WTC11 (cell line): ENCODE results near the gene TMEM117. TPM values are rescaled to one million over a fixed set of nuclear protein-coding genes. Genes with fewer than 3 reads are reported as not detected.

Experiments used
- ATAC-seq: fragments of 200-7000 bp; cut with Tn5 transposase; 2 replicates; pipeline ENCODE4 v1.10.0; 2021; ENCODE audit warnings: mild to moderate bottlenecking, moderate library complexity
- CTCF ChIA-PET: fragments of 300-600 bp; sonication (Branson Sonifier 250); formaldehyde crosslinking; loops from one replicate; lab custom pipeline; 2021; ENCODE audit warnings: antibody characterized with exemption; lab: Charles Lee
- POLR2A ChIA-PET: fragments of 350-600 bp; sonication (Branson Sonifier 250); formaldehyde crosslinking; loops from one replicate; lab custom pipeline; 2021; ENCODE audit warnings: antibody characterized with exemption; lab: Charles Lee
- DNase-seq: peaks from one replicate; pipeline ENCODE4 v3.0.0; 2021; ENCODE audit warnings: low spot score
- H3K27ac Mint-ChIP-seq: 2 replicates; pipeline ENCODE4 v1.8.0; 2021; ENCODE audit warnings: mixed read lengths
- H3K27me3 Mint-ChIP-seq: 2 replicates; pipeline ENCODE4 v1.8.0; 2021; ENCODE audit warnings: low read depth, mild to moderate bottlenecking, moderate library complexity, mixed read lengths
- H3K36me3 Mint-ChIP-seq: 2 replicates; pipeline ENCODE4 v1.8.0; 2021; ENCODE audit warnings: mixed read lengths
- H3K4me1 Mint-ChIP-seq: 2 replicates; pipeline ENCODE4 v1.8.0; 2022; ENCODE audit warnings: mixed read lengths
- H3K4me3 Mint-ChIP-seq: 2 replicates; pipeline ENCODE4 v1.8.0; 2021; ENCODE audit warnings: mild to moderate bottlenecking, moderate library complexity, mixed read lengths
- H3K9me3 Mint-ChIP-seq: 2 replicates; pipeline ENCODE4 v1.8.0; 2021; ENCODE audit warnings: mixed read lengths
- CTCF ChIP-seq: fragments of 200-600 bp; IDR thresholded peaks from 2 replicates; pipeline ENCODE4 v1.8.0; 2022; ENCODE audit warnings: antibody characterized with exemption
- EMX1 ChIP-seq: fragments of 250-450 bp; sonication (Bioruptor Pico); IDR thresholded peaks from 2 replicates; pipeline ENCODE4 v1.8.0; 2021; ENCODE audit warnings: mild to moderate bottlenecking
- FOXJ3 ChIP-seq: sonication (generic); formaldehyde crosslinking; IDR thresholded peaks from 2 replicates; pipeline ENCODE4 v1.9.0; 2021; ENCODE audit warnings: missing genetic modification reagents, mild to moderate bottlenecking, borderline replicate concordance
- HMGXB4 ChIP-seq: sonication (generic); formaldehyde crosslinking; IDR thresholded peaks from 2 replicates; pipeline ENCODE4 v1.8.1; 2023; ENCODE audit warnings: mild to moderate bottlenecking, moderate library complexity, missing genetic modification reagents
- NFE2L1 ChIP-seq: sonication (generic); formaldehyde crosslinking; IDR thresholded peaks from 2 replicates; pipeline ENCODE4 v1.8.1; 2023; ENCODE audit warnings: missing genetic modification reagents
- PREB ChIP-seq: sonication (generic); formaldehyde crosslinking; IDR thresholded peaks from 2 replicates; pipeline ENCODE4 v1.8.1; 2022; ENCODE audit warnings: mild to moderate bottlenecking, missing genetic modification reagents, moderate library complexity, borderline replicate concordance
- ZBTB43 ChIP-seq: sonication (generic); formaldehyde crosslinking; IDR thresholded peaks from 2 replicates; pipeline ENCODE4 v1.8.1; 2023; ENCODE audit warnings: mild to moderate bottlenecking, missing genetic modification reagents
- ZNF138 ChIP-seq: sonication (generic); formaldehyde crosslinking; conservative IDR thresholded peaks from 2 replicates; pipeline ENCODE4 v1.8.1; 2022; ENCODE audit warnings: mild to moderate bottlenecking, moderate library complexity, missing genetic modification reagents
- ZNF219 ChIP-seq: sonication (generic); formaldehyde crosslinking; IDR thresholded peaks from 2 replicates; pipeline ENCODE4 v1.8.0; 2023; ENCODE audit warnings: missing genetic modification reagents, mild to moderate bottlenecking, borderline replicate concordance
- ZNF232 ChIP-seq: sonication (generic); formaldehyde crosslinking; IDR thresholded peaks from 2 replicates; pipeline ENCODE4 v1.8.0; 2022; ENCODE audit warnings: mild to moderate bottlenecking, missing genetic modification reagents
- ZNF532 ChIP-seq: fragments of 250-450 bp; sonication (Bioruptor Pico); IDR thresholded peaks from 2 replicates; pipeline ENCODE4 v1.9.0; 2021; ENCODE audit warnings: mild to moderate bottlenecking, borderline replicate concordance
- total RNA-seq: library from RNA; stranded (reverse); gene quantifications from 3 replicates; pipeline ENCODE4 v1.2.3, GENCODE V29; 2021

TMEM117 gene
- total RNA-seq, 1 experiment from 2014 or later = 1.5 TPM

- H3K4me3 Mint-ChIP-seq = no peak overlapping the region
- ChIA-PET CTCF (no interaction called here), POLR2A (no interaction called here)
Observed at GRCh38 chr12:44114906-44115305, 279.0 kb downstream of the TMEM117 start.

More at GRCh38 chr12:44114906-44115305, 279.0 kb downstream of the TMEM117 start:
- no peaks in the 10 kb centered on the region; the same call in 1 of the 2 replicates for H3K4me1 Mint-ChIP-seq
- TF ChIP-seq ZNF232 (no peak), PREB (CRISPR knock-in tag) (no peak), HMGXB4 (CRISPR knock-in tag) (no peak), NFE2L1 (CRISPR knock-in tag) (no peak), ZNF532 (no peak), EMX1 (CRISPR knock-in tag) (no peak), ZNF138 (CRISPR knock-in tag) (no peak), ZNF219 (CRISPR knock-in tag) (no peak), ZBTB43 (no peak), CTCF (no peak), FOXJ3 (CRISPR knock-in tag) (no peak)
- no peaks in the 10 kb centered on the region for H3K36me3 Mint-ChIP-seq
- H3K27ac Mint-ChIP-seq = no peak overlapping the region
- no peaks in the 10 kb centered on the region for H3K27me3 Mint-ChIP-seq
- DNase-seq (no peak), ATAC-seq (no peak)
- peaks cover 4% of the 10 kb centered on the region for H3K9me3 Mint-ChIP-seq
